Ovary (tissue), 9 donors: Measurements from ENCODE around the gene ERG. TPM values are rescaled to one million over a fixed set of nuclear protein-coding genes. Genes with fewer than 3 reads are reported as not detected.

Experiments used
- DNase-seq, 5 donors: peaks; one replicate each; pipeline ENCODE4 v3.0.0-alpha.2; 2019 to 2020
- H3K27ac ChIP-seq, 2 donors: fragments of 200-600 bp; one replicate each; pipeline versions ENCODE4 v1.5.1 to v1.8.0; 2019 to 2022
- H3K27me3 ChIP-seq: fragments of 200-600 bp; one replicate; pipeline ENCODE4 v1.8.0; 2022
- H3K36me3 ChIP-seq: fragments of 200-600 bp; sonication (generic); one replicate; pipeline ENCODE4 v1.5.1; 2019
- H3K4me1 ChIP-seq: one replicate; pipeline ENCODE4 v1.8.1; 2013; ENCODE audit warnings: mild to moderate bottlenecking, moderate library complexity; ENCODE audit not compliant: insufficient read depth
- H3K4me3 ChIP-seq: fragments of 200-600 bp; sonication (generic); one replicate; pipeline ENCODE4 v1.5.1; 2017
- H3K9me3 ChIP-seq, 2 donors: fragments of 200-600 bp in 1 of 2; sonication (generic) in 1 of 2; one replicate each; pipeline versions ENCODE4 v1.5.1 to v1.8.1; 2013 to 2019; ENCODE audit warnings: mild to moderate bottlenecking in 1 of 2, moderate library complexity in 1 of 2
- EP300 ChIP-seq: sonication (generic); formaldehyde crosslinking; IDR thresholded peaks from one replicate; pipeline ENCODE4 v1.6.1; 2017; ENCODE audit warnings: antibody characterized with exemption
- POLR2A ChIP-seq: fragments of 450-650 bp; IDR thresholded peaks from one replicate; pipeline ENCODE4 v1.6.1; 2017; ENCODE audit warnings: antibody characterized with exemption, mild to moderate bottlenecking, moderate library complexity
- WGBS, 3 donors: extraction: QIAGEN DNeasy Blood & Tissue Kit in 1 of 3; methylation state at CpG; one replicate each; pipeline versions ENCODE4 v1.1.5 to v1.1.7; 2013 to 2017; 5-methylcytosine and 5-hydroxymethylcytosine counted together
- intact Hi-C, 4 donors: fragments of 100-400 bp; cut with DNase I; formaldehyde crosslinking; loops; one replicate each; pipeline versions ENCODE4 v1.11.0 to v1.15.1; 2022 to 2023
- polyA plus RNA-seq, 2 donors: library from polyadenylated mRNA; stranded (reverse); fragments of 200-250 nt in 1 of 2; fragments of 350-450 nt in 1 of 2; fragmentation: Illumina TruSeq in 1 of 2; extraction: RNeasy Lipid Tissue Mini Kit (QIAGEN cat#74804) in 1 of 2; gene quantifications; one replicate each; pipeline ENCODE4 v1.2.3, GENCODE V29; 2013 to 2014
- total RNA-seq, 7 donors: library from RNA; depleted of rRNA in 2 of 7; stranded (reverse); fragments of >200 nt in 2 of 7; fragmentation: NEBNext Ultra II Directional in 3 of 7; extraction: Animal tissue kit (Norgen Biotek cat#: 25700) in 3 of 7; gene quantifications; one replicate each; pipeline versions ENCODE4 v1.1.0 to v1.2.4, GENCODE V29; 2016 to 2023
- TF ChIP-seq, protein P1 (sequence below), 3 donors: fragments of 450-650 bp in 2 of 3; fragments of 200-600 bp in 1 of 3; IDR thresholded peaks; one replicate each; pipeline versions ENCODE4 v1.5.1 to v1.8.0; 2016 to 2022; ENCODE audit warnings: antibody characterized with exemption in 3 of 3, mild to moderate bottlenecking in 1 of 3
- donor health status: DM: no; HTN: no; CAD: no; lungs with moderate emphysema.
- donor health status: DM: no; HTN: no; CAD: no.
- donor health status: Bipolar disorder and iron deficiency.
- donor health status: DM: yes; HTN: yes; CAD: no.
- donor health status: DM: no; HTN: no; CAD: no.
- donor health status: DM: yes; HTN: yes; CAD: no.

Gene ERG
- total and polyA plus RNA-seq, 9 donors: 3.8 to 23.1 (median 9.5) TPM

DNA sequence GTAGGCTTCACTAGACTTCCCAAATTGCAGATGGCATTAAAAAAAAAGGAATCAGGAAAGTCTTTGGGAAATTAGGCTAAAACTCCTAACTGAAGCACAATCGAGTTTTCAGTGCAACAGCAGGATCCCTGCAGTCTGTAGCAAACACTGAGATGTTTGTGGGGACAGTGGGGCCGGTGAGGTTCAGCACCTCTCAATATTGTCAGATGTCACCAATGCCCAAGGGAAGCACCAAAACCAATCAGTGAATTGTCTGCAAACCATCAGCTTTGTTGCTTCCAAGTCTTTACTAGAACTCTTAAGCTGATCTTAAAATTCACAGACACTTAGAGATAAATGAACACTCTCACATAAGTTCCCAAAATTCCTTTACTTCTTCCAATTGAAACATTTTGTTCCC is 2.6 kb downstream of the ERG start:
- Histone ChIP-seq H3K27me3 (no peaks in the 10 kb centered on the region), H3K4me1 (peaks cover 2% of the 10 kb centered on the region), H3K36me3 (no peaks in the 10 kb centered on the region), H3K27ac (no peak overlapping the region), H3K9me3 (no peaks in the 10 kb centered on the region), H3K4me3 (no peak overlapping the region)
- TF ChIP-seq POLR2A (no peak), EP300 (no peak)
- TF ChIP-seq, protein P1, sequence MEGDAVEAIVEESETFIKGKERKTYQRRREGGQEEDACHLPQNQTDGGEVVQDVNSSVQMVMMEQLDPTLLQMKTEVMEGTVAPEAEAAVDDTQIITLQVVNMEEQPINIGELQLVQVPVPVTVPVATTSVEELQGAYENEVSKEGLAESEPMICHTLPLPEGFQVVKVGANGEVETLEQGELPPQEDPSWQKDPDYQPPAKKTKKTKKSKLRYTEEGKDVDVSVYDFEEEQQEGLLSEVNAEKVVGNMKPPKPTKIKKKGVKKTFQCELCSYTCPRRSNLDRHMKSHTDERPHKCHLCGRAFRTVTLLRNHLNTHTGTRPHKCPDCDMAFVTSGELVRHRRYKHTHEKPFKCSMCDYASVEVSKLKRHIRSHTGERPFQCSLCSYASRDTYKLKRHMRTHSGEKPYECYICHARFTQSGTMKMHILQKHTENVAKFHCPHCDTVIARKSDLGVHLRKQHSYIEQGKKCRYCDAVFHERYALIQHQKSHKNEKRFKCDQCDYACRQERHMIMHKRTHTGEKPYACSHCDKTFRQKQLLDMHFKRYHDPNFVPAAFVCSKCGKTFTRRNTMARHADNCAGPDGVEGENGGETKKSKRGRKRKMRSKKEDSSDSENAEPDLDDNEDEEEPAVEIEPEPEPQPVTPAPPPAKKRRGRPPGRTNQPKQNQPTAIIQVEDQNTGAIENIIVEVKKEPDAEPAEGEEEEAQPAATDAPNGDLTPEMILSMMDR (IDR thresholded peaks at IDR 0.05): no peak
- intact Hi-C loops: no loop called here
- 75 to 84% (median 77%) methylated on average over 2 of the region's 2 CpGs for WGBS, 3 donors
- DNase-seq: no peak

DNA sequence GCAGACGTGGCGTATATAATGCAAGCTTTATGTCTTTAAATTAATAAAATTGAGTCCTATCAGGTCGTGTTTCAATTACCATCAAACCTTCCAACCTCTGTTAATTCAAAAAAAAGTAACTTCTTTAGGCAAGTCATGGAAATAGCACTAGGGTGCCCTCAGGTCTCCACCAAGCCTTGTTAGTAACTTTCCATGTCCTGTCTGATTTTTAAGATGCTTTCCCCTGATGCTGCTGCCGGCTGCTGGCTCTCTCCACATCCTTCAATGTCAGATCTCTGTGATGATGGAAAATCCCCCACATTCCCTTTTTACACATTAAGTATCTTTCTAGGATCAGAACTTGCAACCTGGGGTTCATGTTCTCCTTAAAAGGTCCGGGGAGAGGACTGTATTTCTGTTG is 3.0 kb downstream of the ERG start:
- intact Hi-C loops: no loop called here
- H3K9me3 ChIP-seq: no peaks in the 10 kb centered on the region
- no peaks in the 10 kb centered on the region for H3K27me3 ChIP-seq
- DNase-seq: no peak
- no peak overlapping the region for H3K27ac ChIP-seq
- H3K4me3 ChIP-seq: peak overlapping the region; percentile 8
- 80 to 88% (median 87%) methylated on average over 5 of the region's 5 CpGs for WGBS, 3 donors
- peaks cover 2% of the 10 kb centered on the region for H3K4me1 ChIP-seq
- TF ChIP-seq POLR2A (no peak), EP300 (no peak)
- TF ChIP-seq, protein P1 (IDR thresholded peaks at IDR 0.05): no peak
- H3K36me3 ChIP-seq: no peaks in the 10 kb centered on the region

DNA sequence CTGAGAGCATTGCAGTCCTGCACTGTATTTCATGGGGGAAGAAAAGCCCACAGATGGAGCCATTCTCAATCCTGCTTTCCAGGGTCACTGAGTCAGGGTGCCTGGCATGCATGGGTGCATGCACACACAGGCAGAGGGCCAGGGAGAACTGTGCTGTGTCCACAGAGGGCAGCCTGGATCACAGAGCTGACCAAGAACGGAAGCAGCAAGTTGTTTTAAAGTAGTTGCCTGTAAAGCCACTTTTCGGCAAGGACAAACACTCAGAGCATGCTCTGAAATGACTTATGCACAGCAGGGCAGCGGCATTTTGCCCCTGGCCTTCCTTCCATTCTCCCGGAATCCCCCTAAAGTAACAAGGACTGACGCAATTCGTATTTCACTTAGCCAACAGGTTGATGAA is 3.6 kb downstream of the ERG start:
- 72 to 83% (median 78%) methylated on average over 6 of the region's 6 CpGs for WGBS, 3 donors
- Histone ChIP-seq H3K4me1 (peaks cover 2% of the 10 kb centered on the region), H3K27ac (no peak overlapping the region), H3K27me3 (no peaks in the 10 kb centered on the region), H3K9me3 (no peaks in the 10 kb centered on the region), H3K4me3 (peak overlapping the region; percentile 8), H3K36me3 (no peaks in the 10 kb centered on the region)
- intact Hi-C loops: no loop called here
- TF ChIP-seq, protein P1 (IDR thresholded peaks at IDR 0.05): no peak
- TF ChIP-seq EP300: no peak
- TF ChIP-seq POLR2A: no peak
- no peak for DNase-seq

DNA sequence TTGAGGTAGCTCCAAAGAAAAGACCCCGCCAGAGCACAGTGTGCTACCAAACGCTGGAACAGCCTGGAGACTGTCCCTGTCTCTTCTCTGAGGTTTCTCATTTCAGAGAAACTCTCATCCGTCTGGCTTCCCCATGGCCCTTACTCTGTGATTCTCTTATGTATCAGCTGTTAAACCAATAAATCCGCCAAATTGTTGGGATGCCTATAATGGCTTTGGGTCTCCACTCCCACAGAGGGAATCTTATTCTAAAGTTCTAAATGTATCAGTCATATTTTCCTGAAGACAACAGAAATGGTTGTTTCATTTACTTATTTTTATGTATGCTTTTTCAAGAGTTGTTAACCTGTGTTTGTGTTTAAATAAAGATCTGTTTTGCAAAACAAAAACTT is 4.0 kb downstream of the ERG start:
- 78 to 85% (median 83%) methylated on average over 4 of the region's 4 CpGs for WGBS, 3 donors
- peaks cover 2% of the 10 kb centered on the region for H3K4me1 ChIP-seq
- DNase-seq: no peak
- no peaks in the 10 kb centered on the region for H3K27me3 ChIP-seq
- no peak overlapping the region for H3K4me3 ChIP-seq
- TF ChIP-seq EP300 (no peak), POLR2A (no peak)
- TF ChIP-seq, protein P1 (IDR thresholded peaks at IDR 0.05): no peak
- no peaks in the 10 kb centered on the region for H3K36me3 ChIP-seq
- no peaks in the 10 kb centered on the region for H3K9me3 ChIP-seq
- intact Hi-C loops: no loop called here
- H3K27ac ChIP-seq: no peak overlapping the region
